A549 treated with AZD2906 at 1 μM for 4 hours (cell line): ENCODE results near the gene HS3ST2. TPM values are rescaled to one million over a fixed set of nuclear protein-coding genes. Genes with fewer than 3 reads are reported as not detected.

Experiments
- total RNA-seq: library from RNA; stranded (reverse); fragments of 200-300 nt; extraction: Qiagen RNA extraction; gene quantifications from 5 replicates; pipeline ENCODE4 v1.2.3, GENCODE V29; 2022

Gene HS3ST2
- not detected in 5 replicates for total RNA-seq

GRCh38 chr16:22813948-22814710 lies at the start of gene HS3ST2:
HS3ST2 (plus strand) TSS chr16:22814162; CDS start chr16:22814611, 449 bp downstream.

